Caki2 (cell line): ENCODE data around the gene HFE. TPM values are rescaled to one million over a fixed set of nuclear protein-coding genes. Genes with fewer than 3 reads are reported as not detected.

Experiments
- total RNA-seq: library from RNA; depleted of rRNA; stranded (reverse); fragments of >200 nt; shearing (Covaris generic); gene quantifications from 2 replicates; pipeline ENCODE4 v1.2.3, GENCODE V29; 2014; ENCODE audit warnings: low replicate concordance; rRNA removed

Gene HFE
- total RNA-seq, 1 experiment from 2014 or later = 32.5 TPM

Other genes with a start within 250 kb of the HFE start
- gene SLC17A3, start 213.2 kb upstream of the HFE start, total RNA-seq = 1.5 and 29.5 TPM in 2 replicates
- not detected in 2 replicates for gene SLC17A2, start 156.7 kb upstream of the HFE start, total RNA-seq
- 5.8 and 6.7 TPM in 2 replicates for gene TRIM38, start 124.6 kb upstream of the HFE start, total RNA-seq